Myometrial cell (primary cell): Measurements from ENCODE around the gene SFMBT2. TPM values are rescaled to one million over a fixed set of nuclear protein-coding genes. Genes with fewer than 3 reads are reported as not detected.

ENCODE experiments used
- total RNA-seq: library from RNA; depleted of rRNA; stranded (reverse); fragments of >200 nt; gene quantifications from 2 replicates; pipeline ENCODE4 v1.2.3, GENCODE V29; 2015

The SFMBT2 gene
- 0.53 and 0.86 TPM in 2 replicates for total RNA-seq

DNA sequence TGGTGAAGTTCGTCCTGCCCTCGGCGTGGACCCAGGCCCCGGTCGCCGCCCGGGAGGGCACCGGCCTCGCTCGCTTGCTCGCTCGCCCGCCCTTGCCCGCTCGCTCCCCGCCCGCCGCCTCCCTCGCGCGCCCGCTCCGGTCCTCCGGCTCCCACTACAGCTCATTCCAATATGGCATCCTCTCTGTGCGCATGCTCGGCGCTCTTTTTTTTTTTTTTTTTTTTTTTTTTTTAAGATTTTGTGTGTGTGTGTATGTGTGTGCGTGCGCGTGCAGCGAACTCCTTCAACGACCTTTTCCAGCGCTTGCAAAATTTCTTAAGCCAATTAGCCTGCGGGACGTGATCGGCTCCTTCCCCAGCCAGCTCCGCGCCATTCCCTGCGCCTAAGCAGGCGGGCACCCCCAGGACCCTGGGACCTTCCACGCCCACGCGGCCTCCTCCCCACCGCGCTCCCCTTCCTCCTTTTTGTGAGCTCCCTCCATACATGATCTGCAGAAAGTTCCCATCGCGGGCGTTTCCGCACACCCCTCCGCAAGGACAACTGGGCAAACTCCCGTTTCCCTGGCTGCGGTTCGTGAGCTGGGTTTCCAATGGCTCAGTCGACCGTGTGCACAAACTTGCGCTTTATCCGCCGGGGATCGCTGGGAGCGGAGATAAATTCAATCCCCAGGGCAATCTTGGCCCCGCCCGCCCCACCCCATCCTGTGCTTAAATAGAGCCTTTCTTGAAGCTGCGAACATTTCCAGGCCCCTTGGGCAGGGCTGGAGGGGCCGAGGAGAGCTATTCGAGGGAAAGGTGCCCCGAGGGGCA lies at the start of gene SFMBT2:
Gene SFMBT2, minus strand, starts transcription at position 173 of the 809 bp plus-strand sequence. CDS start 29,136 bp downstream, outside the sequence.

